ENCODE measurements around the gene AQP12A.

The AQP12A gene

GRCh38 chr2:240648155-240648649 is 43.5 kb upstream of the AQP12A start:
- no peak overlapping the region for H3K4me2 ChIP-seq

GRCh38 chr2:240648650-240649275 is 42.9 kb upstream of the AQP12A start:
- Histone ChIP-seq H3K79me2 (ENCODE audit: insufficient read depth, low read depth) (no peaks in the 10 kb centered on the region), H3K9ac (no peak overlapping the region), H3K4me2 (no peak overlapping the region), H2AFZ (ENCODE audit: low read depth) (no peak overlapping the region), H3K4me1 (ENCODE audit: low read depth, poor library complexity, severe bottlenecking) (no peaks in the 10 kb centered on the region), H3K4me3 (IDR thresholded peaks at IDR 0.05; ENCODE audit: insufficient read depth, low read depth, low read length) (no peak overlapping the region), H3K27ac (no peak overlapping the region), H3K36me3 (ENCODE audit: insufficient read depth) (no peaks in the 10 kb centered on the region), H4K20me1 (ENCODE audit: insufficient read depth) (no peaks in the 10 kb centered on the region), H3K27me3 (ENCODE audit: insufficient read depth, low read depth) (peaks cover 43% of the 10 kb centered on the region)
- TF ChIP-seq, protein P1, sequence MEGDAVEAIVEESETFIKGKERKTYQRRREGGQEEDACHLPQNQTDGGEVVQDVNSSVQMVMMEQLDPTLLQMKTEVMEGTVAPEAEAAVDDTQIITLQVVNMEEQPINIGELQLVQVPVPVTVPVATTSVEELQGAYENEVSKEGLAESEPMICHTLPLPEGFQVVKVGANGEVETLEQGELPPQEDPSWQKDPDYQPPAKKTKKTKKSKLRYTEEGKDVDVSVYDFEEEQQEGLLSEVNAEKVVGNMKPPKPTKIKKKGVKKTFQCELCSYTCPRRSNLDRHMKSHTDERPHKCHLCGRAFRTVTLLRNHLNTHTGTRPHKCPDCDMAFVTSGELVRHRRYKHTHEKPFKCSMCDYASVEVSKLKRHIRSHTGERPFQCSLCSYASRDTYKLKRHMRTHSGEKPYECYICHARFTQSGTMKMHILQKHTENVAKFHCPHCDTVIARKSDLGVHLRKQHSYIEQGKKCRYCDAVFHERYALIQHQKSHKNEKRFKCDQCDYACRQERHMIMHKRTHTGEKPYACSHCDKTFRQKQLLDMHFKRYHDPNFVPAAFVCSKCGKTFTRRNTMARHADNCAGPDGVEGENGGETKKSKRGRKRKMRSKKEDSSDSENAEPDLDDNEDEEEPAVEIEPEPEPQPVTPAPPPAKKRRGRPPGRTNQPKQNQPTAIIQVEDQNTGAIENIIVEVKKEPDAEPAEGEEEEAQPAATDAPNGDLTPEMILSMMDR (conservative IDR thresholded peaks at IDR 0.05; ENCODE audit: low read depth, low read length): no peak

More at GRCh38 chr2:240648155-240648649, 43.5 kb upstream of the AQP12A start:
- H3K9ac ChIP-seq: no peak overlapping the region
- no peaks in the 10 kb centered on the region for H3K4me1 ChIP-seq (ENCODE audit: low read depth, poor library complexity, severe bottlenecking)
- no peak overlapping the region for H3K4me3 ChIP-seq (IDR thresholded peaks at IDR 0.05; ENCODE audit: insufficient read depth, low read depth, low read length)
- no peaks in the 10 kb centered on the region for H3K79me2 ChIP-seq (ENCODE audit: insufficient read depth, low read depth)
- H3K27me3 ChIP-seq (ENCODE audit: insufficient read depth, low read depth): peaks cover 43% of the 10 kb centered on the region
- TF ChIP-seq, protein P1 (conservative IDR thresholded peaks at IDR 0.05; ENCODE audit: low read depth, low read length): no peak
- H2AFZ ChIP-seq (ENCODE audit: low read depth): no peak overlapping the region
- H3K27ac ChIP-seq: no peak overlapping the region
- no peaks in the 10 kb centered on the region for H3K36me3 ChIP-seq (ENCODE audit: insufficient read depth)
- no peaks in the 10 kb centered on the region for H4K20me1 ChIP-seq (ENCODE audit: insufficient read depth)

DNA sequence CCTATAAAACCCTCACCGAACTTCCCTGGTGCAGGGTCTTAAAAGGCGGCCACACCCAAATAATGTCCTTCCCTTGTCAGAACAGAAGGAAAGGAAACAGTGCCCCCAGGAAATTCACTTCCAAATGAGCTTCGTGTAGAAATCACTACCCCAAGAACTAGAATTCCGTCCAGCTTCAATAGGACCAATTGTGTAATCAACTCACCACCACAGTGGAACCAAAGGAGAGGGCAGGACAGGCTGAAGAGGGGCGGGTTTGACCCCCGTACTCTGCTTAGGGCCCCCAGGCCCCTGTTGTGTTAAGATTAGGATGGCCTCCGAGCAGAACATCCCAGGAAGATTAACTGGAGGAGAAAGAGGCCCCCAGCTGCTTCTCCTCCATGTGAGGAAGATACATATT is 42.3 kb upstream of the AQP12A start:
- TF ChIP-seq, protein P1 (conservative IDR thresholded peaks at IDR 0.05; ENCODE audit: low read depth, low read length): no peak
- no peak overlapping the region for H3K4me2 ChIP-seq
- no peaks in the 10 kb centered on the region for H4K20me1 ChIP-seq (ENCODE audit: insufficient read depth)
- no peaks in the 10 kb centered on the region for H3K79me2 ChIP-seq (ENCODE audit: insufficient read depth, low read depth)
- no peak overlapping the region for H3K9ac ChIP-seq
- no peak overlapping the region for H3K4me3 ChIP-seq (IDR thresholded peaks at IDR 0.05; ENCODE audit: insufficient read depth, low read depth, low read length)
- H3K4me1 ChIP-seq (ENCODE audit: low read depth, poor library complexity, severe bottlenecking): no peaks in the 10 kb centered on the region
- no peak overlapping the region for H3K27ac ChIP-seq
- H2AFZ ChIP-seq (ENCODE audit: low read depth): no peak overlapping the region
- peaks cover 39% of the 10 kb centered on the region for H3K27me3 ChIP-seq (ENCODE audit: insufficient read depth, low read depth)
- no peaks in the 10 kb centered on the region for H3K36me3 ChIP-seq (ENCODE audit: insufficient read depth)

- Histone ChIP-seq H3K79me2 (ENCODE audit: insufficient read depth, low read depth) (no peaks in the 10 kb centered on the region), H3K27me3 (ENCODE audit: insufficient read depth, low read depth) (peaks cover 42% of the 10 kb centered on the region), H3K4me3 (IDR thresholded peaks at IDR 0.05; ENCODE audit: insufficient read depth, low read depth, low read length) (no peak overlapping the region), H3K4me2 (no peak overlapping the region), H2AFZ (ENCODE audit: low read depth) (no peak overlapping the region), H3K27ac (no peak overlapping the region), H3K9ac (no peak overlapping the region), H3K36me3 (ENCODE audit: insufficient read depth) (no peaks in the 10 kb centered on the region), H4K20me1 (ENCODE audit: insufficient read depth) (no peaks in the 10 kb centered on the region), H3K4me1 (ENCODE audit: low read depth, poor library complexity, severe bottlenecking) (no peaks in the 10 kb centered on the region)
- TF ChIP-seq, protein P1 (conservative IDR thresholded peaks at IDR 0.05; ENCODE audit: low read depth, low read length): no peak
These were observed 41.3 kb upstream of the AQP12A start for GRCh38 chr2:240650254-240650965.
